Sigmoid colon (tissue), 4 donors: Measurements from ENCODE around the gene MAP7D2.

Experiments used
- CTCF ChIP-seq, 4 experiments: fragments of 450-650 bp in 3 of 4; fragments of 200-600 bp in 1 of 4; IDR thresholded peaks; one replicate each; pipeline ENCODE4 v1.5.1; 2016 to 2019; ENCODE audit warnings: antibody characterized with exemption in 4 of 4, mild to moderate bottlenecking in 3 of 4, moderate library complexity in 2 of 4
- EP300 ChIP-seq, 4 donors: sonication (generic); formaldehyde crosslinking; IDR thresholded peaks; one replicate each; pipeline ENCODE4 v1.6.1; 2017; ENCODE audit warnings: antibody characterized with exemption in 4 of 4
- POLR2A ChIP-seq, 2 donors: fragments of 450-650 bp; IDR thresholded peaks; one replicate each; pipeline ENCODE4 v1.6.1; 2016; ENCODE audit warnings: antibody characterized with exemption in 2 of 2, mild to moderate bottlenecking in 2 of 2, moderate library complexity in 2 of 2
- POLR2AphosphoS5 ChIP-seq, 4 donors: sonication (generic); formaldehyde crosslinking; IDR thresholded peaks; one replicate each; pipeline ENCODE4 v1.6.1; 2017; ENCODE audit warnings: antibody characterized with exemption in 4 of 4

- TF ChIP-seq CTCF (IDR thresholded peaks at IDR 0.05) (no peak), POLR2A (IDR thresholded peaks at IDR 0.05) (no peak), EP300 (IDR thresholded peaks at IDR 0.05) (no peak), POLR2AphosphoS5 (IDR thresholded peaks at IDR 0.05) (no peak)
Measured at GRCh38 chrX:20015945-20016615, 100.6 kb downstream of the MAP7D2 start.
